Lower lobe of right lung (tissue), 2 donors: ENCODE measurements around the gene BGLAP. TPM values are rescaled to one million over a fixed set of nuclear protein-coding genes. Genes with fewer than 3 reads are reported as not detected.

Experiments used
- ATAC-seq, 2 donors: fragments of 200-7000 bp; cut with Tn5 transposase; one replicate each; pipeline ENCODE4 v1.9.1; 2020 to 2022; ENCODE audit warnings: mild to moderate bottlenecking in 2 of 2, moderate library complexity in 2 of 2
- DNase-seq: peaks from one replicate; pipeline ENCODE4 v3.0.0-alpha.2; 2020
- H3K27ac ChIP-seq: fragments of 200-600 bp; one replicate; pipeline ENCODE4 v1.8.0; 2022
- H3K27me3 ChIP-seq: fragments of 200-600 bp; one replicate; pipeline ENCODE4 v1.8.0; 2022; ENCODE audit warnings: low read depth
- H3K36me3 ChIP-seq: fragments of 200-600 bp; one replicate; pipeline ENCODE4 v1.8.0; 2022; ENCODE audit warnings: mild to moderate bottlenecking
- H3K4me1 ChIP-seq: fragments of 200-600 bp; one replicate; pipeline ENCODE4 v1.8.0; 2022
- H3K4me3 ChIP-seq: fragments of 200-600 bp; one replicate; pipeline ENCODE4 v1.8.0; 2022; ENCODE audit warnings: mild to moderate bottlenecking
- H3K9me3 ChIP-seq: fragments of 200-600 bp; one replicate; pipeline ENCODE4 v1.8.0; 2022
- intact Hi-C: fragments of 100-400 bp; cut with DNase I; formaldehyde crosslinking; loops from one replicate; pipeline ENCODE4 v1.11.0; 2022
- total RNA-seq: library from RNA; stranded (reverse); fragmentation: NEBNext Ultra II Directional; extraction: Animal tissue kit (Norgen Biotek cat#: 25700); gene quantifications from one replicate; pipeline ENCODE4 v1.2.1, GENCODE V29; 2021
- TF ChIP-seq, protein P1 (sequence below): fragments of 200-600 bp; IDR thresholded peaks from one replicate; pipeline ENCODE4 v1.8.0; 2022; ENCODE audit warnings: antibody characterized with exemption, mild to moderate bottlenecking
- donor health status: DM: no; HTN: yes; CAD: no; lungs with severe emphysema.

BGLAP gene
- total RNA-seq, 1 donor from 2014 or later, result 4.8 TPM

DNA sequence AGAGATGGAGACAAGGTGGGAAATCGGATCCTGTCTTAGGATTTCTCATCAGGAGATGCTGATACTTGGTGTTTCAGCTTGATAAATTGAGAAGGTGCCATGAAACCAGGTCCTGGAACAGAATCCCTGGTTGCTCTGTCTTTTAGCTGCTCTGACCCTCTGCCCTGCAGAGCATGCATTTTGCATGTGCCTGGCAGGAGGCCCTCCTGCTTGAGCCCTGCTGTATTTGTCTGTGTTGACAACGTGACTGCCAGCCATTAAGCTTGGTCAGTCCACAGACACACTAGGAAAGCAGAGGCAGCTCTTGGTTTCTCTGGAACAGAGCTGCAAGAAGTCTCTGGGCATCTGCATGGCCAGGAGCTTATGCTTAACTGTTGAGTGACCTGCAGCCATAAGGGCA is 45.5 kb upstream of the BGLAP start:
- TF ChIP-seq, protein P1, sequence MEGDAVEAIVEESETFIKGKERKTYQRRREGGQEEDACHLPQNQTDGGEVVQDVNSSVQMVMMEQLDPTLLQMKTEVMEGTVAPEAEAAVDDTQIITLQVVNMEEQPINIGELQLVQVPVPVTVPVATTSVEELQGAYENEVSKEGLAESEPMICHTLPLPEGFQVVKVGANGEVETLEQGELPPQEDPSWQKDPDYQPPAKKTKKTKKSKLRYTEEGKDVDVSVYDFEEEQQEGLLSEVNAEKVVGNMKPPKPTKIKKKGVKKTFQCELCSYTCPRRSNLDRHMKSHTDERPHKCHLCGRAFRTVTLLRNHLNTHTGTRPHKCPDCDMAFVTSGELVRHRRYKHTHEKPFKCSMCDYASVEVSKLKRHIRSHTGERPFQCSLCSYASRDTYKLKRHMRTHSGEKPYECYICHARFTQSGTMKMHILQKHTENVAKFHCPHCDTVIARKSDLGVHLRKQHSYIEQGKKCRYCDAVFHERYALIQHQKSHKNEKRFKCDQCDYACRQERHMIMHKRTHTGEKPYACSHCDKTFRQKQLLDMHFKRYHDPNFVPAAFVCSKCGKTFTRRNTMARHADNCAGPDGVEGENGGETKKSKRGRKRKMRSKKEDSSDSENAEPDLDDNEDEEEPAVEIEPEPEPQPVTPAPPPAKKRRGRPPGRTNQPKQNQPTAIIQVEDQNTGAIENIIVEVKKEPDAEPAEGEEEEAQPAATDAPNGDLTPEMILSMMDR, result no peak
- Histone ChIP-seq H3K36me3 (peaks cover 41% of the 10 kb centered on the region), H3K4me1 (peaks cover 40% of the 10 kb centered on the region), H3K9me3 (no peaks in the 10 kb centered on the region), H3K4me3 (no peak overlapping the region), H3K27me3 (no peaks in the 10 kb centered on the region), H3K27ac (no peak overlapping the region)
- DNase-seq, result no peak
- intact Hi-C loops, result no loop called here
- ATAC-seq, result no peak

DNA sequence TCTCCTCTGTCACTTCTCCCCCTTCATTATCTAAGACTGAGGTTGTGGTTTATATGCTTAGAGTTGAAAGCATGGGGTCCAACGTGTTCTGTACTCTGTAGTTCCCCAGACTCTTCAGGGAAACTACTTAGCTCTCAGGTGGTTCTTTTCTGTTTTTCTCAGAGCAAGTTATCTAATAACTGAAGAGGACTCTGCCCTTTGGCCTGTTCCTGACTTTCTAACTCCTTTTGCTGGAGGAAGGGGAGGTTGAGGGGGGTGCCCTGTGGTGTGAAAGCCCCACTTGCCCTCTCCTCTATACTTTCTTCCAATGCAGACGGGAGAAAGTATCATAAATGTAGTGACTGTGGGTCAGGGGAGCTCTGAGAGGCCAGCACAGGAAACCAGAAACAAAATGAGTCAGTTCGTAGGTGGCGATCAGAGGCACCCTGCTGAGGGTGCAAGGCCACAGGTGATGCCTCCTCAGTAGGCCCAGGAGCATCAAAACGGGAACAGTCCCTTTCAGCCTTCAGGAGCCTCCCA is 43.1 kb upstream of the BGLAP start:
- peaks cover 45% of the 10 kb centered on the region for H3K4me1 ChIP-seq
- H3K36me3 ChIP-seq, result peaks cover 56% of the 10 kb centered on the region
- TF ChIP-seq, protein P1, result no peak
- no peak overlapping the region for H3K4me3 ChIP-seq
- H3K27me3 ChIP-seq, result no peaks in the 10 kb centered on the region
- no peaks in the 10 kb centered on the region for H3K9me3 ChIP-seq
- no peak overlapping the region for H3K27ac ChIP-seq
- DNase-seq, result no peak
- intact Hi-C loops, result no loop called here
- no peak for ATAC-seq

DNA sequence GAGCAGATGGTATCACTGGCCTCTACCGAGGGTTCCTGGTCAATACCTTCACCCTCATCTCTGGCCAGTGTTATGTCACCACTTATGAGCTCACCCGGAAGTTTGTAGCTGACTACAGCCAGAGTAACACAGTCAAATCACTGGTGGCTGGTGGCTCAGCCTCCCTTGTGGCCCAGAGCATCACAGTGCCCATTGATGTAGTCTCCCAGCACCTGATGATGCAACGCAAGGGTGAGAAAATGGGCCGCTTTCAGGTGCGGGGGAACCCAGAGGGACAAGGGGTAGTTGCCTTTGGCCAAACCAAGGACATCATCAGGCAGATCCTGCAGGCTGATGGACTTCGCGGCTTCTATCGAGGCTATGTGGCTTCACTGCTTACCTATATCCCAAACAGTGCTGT is 41.9 kb upstream of the BGLAP start:
- ATAC-seq (no peak), DNase-seq (no peak)
- H3K4me1 ChIP-seq, result peaks cover 37% of the 10 kb centered on the region
- intact Hi-C loops, result no loop called here
- H3K4me3 ChIP-seq, result no peak overlapping the region
- TF ChIP-seq, protein P1, result no peak
- no peak overlapping the region for H3K27ac ChIP-seq
- H3K36me3 ChIP-seq, result peaks cover 61% of the 10 kb centered on the region
- H3K9me3 ChIP-seq, result no peaks in the 10 kb centered on the region
- H3K27me3 ChIP-seq, result no peaks in the 10 kb centered on the region

DNA sequence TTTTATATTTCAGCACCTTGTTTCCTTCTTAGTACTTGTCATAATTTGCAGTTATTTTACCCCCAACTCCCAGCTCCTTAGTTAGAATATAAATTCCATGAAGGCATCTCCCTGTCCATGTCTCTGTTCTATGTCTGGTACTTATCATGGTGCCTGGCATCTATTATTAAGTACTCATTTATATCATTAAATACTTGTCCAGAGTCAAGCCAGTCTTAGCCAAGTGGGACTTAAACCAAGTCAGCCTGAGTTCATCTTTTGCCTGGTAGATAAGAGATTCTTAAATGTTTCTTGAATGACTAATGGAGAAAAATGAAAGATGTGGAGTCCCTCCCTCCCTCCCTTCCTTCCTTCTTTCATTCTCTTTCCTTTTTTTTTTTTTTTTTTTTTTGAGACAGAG is 38.7 kb upstream of the BGLAP start:
- Histone ChIP-seq H3K27me3 (no peaks in the 10 kb centered on the region), H3K27ac (no peak overlapping the region), H3K36me3 (peaks cover 75% of the 10 kb centered on the region), H3K4me1 (peaks cover 18% of the 10 kb centered on the region), H3K9me3 (no peaks in the 10 kb centered on the region), H3K4me3 (no peak overlapping the region)
- intact Hi-C loops, result no loop called here
- no peak for DNase-seq
- TF ChIP-seq, protein P1, result no peak
- ATAC-seq, result no peak

DNA sequence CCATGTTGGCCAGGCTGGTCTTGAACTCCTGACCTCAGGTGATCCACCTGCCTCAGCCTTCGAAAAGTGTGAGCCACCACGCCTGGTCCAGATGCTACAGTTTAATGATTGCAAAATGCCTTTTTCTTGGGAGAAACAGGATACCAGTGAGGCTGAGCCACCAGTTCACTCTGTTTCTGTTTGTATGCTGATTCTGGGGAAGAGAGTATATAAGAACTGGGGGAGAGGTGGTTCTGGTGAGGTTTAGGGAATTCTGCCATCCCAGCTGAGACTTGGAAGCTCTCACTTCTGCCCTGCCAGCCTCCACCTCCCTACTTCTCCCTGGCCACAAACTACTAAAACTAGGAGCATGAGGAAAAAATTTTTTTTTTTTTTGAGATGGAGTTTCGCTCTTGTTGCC is 37.3 kb upstream of the BGLAP start:
- DNase-seq, result no peak
- Histone ChIP-seq H3K27ac (no peak overlapping the region), H3K36me3 (peaks cover 81% of the 10 kb centered on the region), H3K4me3 (no peak overlapping the region), H3K9me3 (no peaks in the 10 kb centered on the region), H3K4me1 (peaks cover 18% of the 10 kb centered on the region), H3K27me3 (no peaks in the 10 kb centered on the region)
- intact Hi-C loops, result no loop called here
- no peak for ATAC-seq
- TF ChIP-seq, protein P1, result no peak

DNA sequence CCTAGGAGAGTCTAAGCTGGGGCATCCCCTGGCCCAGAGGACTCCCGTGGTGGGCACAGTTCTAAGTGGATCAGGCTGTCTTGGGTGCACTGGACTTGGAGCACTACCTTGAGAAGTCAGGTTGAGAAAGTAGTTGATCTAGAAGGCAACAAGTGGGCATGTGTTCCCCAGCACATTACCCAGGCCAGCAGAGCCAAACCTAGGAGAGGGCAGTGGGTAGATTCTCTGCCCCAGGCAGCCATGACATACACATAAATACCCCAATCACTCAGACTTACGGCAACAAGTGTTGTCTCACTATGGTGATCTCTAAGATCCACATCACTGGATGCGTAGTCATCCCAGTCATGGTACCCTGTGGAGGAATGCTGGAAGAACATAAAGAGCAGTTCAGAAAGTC is 30.7 kb upstream of the BGLAP start:
- intact Hi-C loops, result no loop called here
- no peak for DNase-seq
- TF ChIP-seq, protein P1, result no peak

More for the DNA sequence above, 30.7 kb upstream of the BGLAP start:
- H3K36me3 ChIP-seq, result peaks cover 61% of the 10 kb centered on the region
- H3K4me3 ChIP-seq, result no peak overlapping the region
- H3K9me3 ChIP-seq, result no peaks in the 10 kb centered on the region
- H3K4me1 ChIP-seq, result peaks cover 15% of the 10 kb centered on the region
- ATAC-seq, result no peak
- no peak overlapping the region for H3K27ac ChIP-seq
- no peaks in the 10 kb centered on the region for H3K27me3 ChIP-seq
